Tibial nerve (tissue), 4 donors: ENCODE results near the gene PLEKHS1. TPM values are rescaled to one million over a fixed set of nuclear protein-coding genes. Genes with fewer than 3 reads are reported as not detected.

Source experiments
- DNase-seq, 2 donors: peaks; one replicate each; pipeline ENCODE4 v3.0.0-alpha.2; 2019; ENCODE audit warnings: low spot score in 2 of 2
- H3K27ac ChIP-seq, 4 donors: fragments of 200-600 bp; sonication (generic) in 3 of 4; one replicate each; pipeline ENCODE4 v1.5.1; 2017 to 2019; ENCODE audit warnings: mild to moderate bottlenecking in 1 of 4
- H3K27me3 ChIP-seq, 2 donors: fragments of 200-600 bp; sonication (generic) in 1 of 2; one replicate each; pipeline versions ENCODE4 v1.5.1 to v1.6.0; 2017 to 2019
- H3K36me3 ChIP-seq, 3 donors: fragments of 200-600 bp; sonication (generic); one replicate each; pipeline ENCODE4 v1.5.1; 2018 to 2019
- H3K4me1 ChIP-seq, 4 donors: fragments of 200-600 bp; sonication (generic) in 3 of 4; one replicate each; pipeline ENCODE4 v1.5.1; 2017 to 2019
- H3K4me3 ChIP-seq, 4 donors: fragments of 200-600 bp; sonication (generic) in 3 of 4; one replicate each; pipeline ENCODE4 v1.5.1; 2017 to 2019; ENCODE audit warnings: mild to moderate bottlenecking in 1 of 4, moderate library complexity in 1 of 4
- H3K9me3 ChIP-seq, 4 donors: fragments of 200-600 bp; sonication (generic) in 3 of 4; one replicate each; pipeline ENCODE4 v1.5.1; 2017 to 2019
- CTCF ChIP-seq, 5 experiments: fragments of 200-600 bp in 3 of 5; fragments of 450-650 bp in 2 of 5; sonication (generic) in 3 of 5; IDR thresholded peaks; one replicate each; pipeline ENCODE4 v1.5.1; 2016 to 2019; ENCODE audit warnings: antibody characterized with exemption in 5 of 5, mild to moderate bottlenecking in 3 of 5, moderate library complexity in 2 of 5
- EP300 ChIP-seq, 2 donors: sonication (generic); formaldehyde crosslinking; IDR thresholded peaks; one replicate each; pipeline ENCODE4 v1.6.1; 2017; ENCODE audit warnings: antibody characterized with exemption in 2 of 2, mild to moderate bottlenecking in 1 of 2
- POLR2A ChIP-seq, 2 donors: fragments of 450-650 bp; IDR thresholded peaks; one replicate each; pipeline ENCODE4 v1.6.1; 2017; ENCODE audit warnings: antibody characterized with exemption in 2 of 2, mild to moderate bottlenecking in 2 of 2, moderate library complexity in 2 of 2
- WGBS, 2 donors: methylation state at CpG; one replicate each; pipeline ENCODE4 v1.1.5; 2018; 5-methylcytosine and 5-hydroxymethylcytosine counted together
- total RNA-seq, 4 donors: library from RNA; depleted of rRNA; stranded (reverse); fragments of >200 nt; gene quantifications; one replicate each; pipeline ENCODE4 v1.1.0, GENCODE V29; 2016

The PLEKHS1 gene
- not detected for total RNA-seq

GRCh38 chr10:113751181-113751732, at the start of gene PLEKHS1:
PLEKHS1 (plus strand) TSS chr10:113751682; CDS start chr10:113755278, 3,596 bp downstream.
- no peak for DNase-seq

GRCh38 chr10:113704637-113705343, 46.7 kb upstream of the PLEKHS1 start:
- H3K4me1 ChIP-seq, result peaks cover 0 to 36% (median 4%) of the 10 kb centered on the region in 4 donors
- no peaks in the 10 kb centered on the region for H3K9me3 ChIP-seq
- H3K27me3 ChIP-seq, result no peaks in the 10 kb centered on the region
- TF ChIP-seq EP300 (IDR thresholded peaks at IDR 0.05) (no peak), CTCF (IDR thresholded peaks at IDR 0.05) (peak; percentile 41 to 58 (median 51)), POLR2A (IDR thresholded peaks at IDR 0.05) (no peak)
- peaks cover 0 to 22% (median 0%) of the 10 kb centered on the region in 3 donors for H3K36me3 ChIP-seq
- DNase-seq, result peak in 1 of 2 donors; percentile 23
- H3K4me3 ChIP-seq, result no peak overlapping the region
- H3K27ac ChIP-seq, result no peak overlapping the region
- whole genome bisulfite sequencing, 2 donors, result 38 to 52% methylated on average over 6 of the region's 6 CpGs

More at GRCh38 chr10:113751181-113751732, at the start of gene PLEKHS1:
- TF ChIP-seq CTCF (IDR thresholded peaks at IDR 0.05), result no peak
- H3K4me1 ChIP-seq, result no peaks in the 10 kb centered on the region
- H3K27ac ChIP-seq, result peak within 1 kb of the TSS in 1 of 4 donors; percentile 21
- H3K9me3 ChIP-seq, result no peaks in the 10 kb centered on the region
- WGBS, 2 donors, result 51 to 73% methylated on average over 3 of the region's 3 CpGs
- H3K36me3 ChIP-seq, result no peaks in the 10 kb centered on the region
- no peak within 1 kb of the TSS for H3K4me3 ChIP-seq
- H3K27me3 ChIP-seq, result no peaks in the 10 kb centered on the region

DNA sequence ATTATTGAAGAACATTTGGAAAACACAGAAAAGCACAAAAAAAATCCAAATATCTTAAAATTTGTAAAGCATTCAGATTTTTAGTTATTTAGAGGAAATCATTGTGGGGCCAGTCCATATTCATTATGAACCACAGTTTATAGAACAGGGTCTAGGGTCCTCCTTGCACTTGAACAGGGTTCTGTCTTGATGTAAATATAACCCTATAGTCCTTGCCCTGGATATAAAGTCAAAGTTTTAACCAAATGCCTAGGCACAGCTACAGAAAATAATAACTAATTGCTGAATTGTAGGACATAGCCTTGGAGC, 46.2 kb upstream of the PLEKHS1 start:
- no peak overlapping the region for H3K27ac ChIP-seq
- H3K4me1 ChIP-seq, result peaks cover 0 to 40% (median 4%) of the 10 kb centered on the region in 4 donors
- no peak overlapping the region for H3K4me3 ChIP-seq
- H3K27me3 ChIP-seq, result no peaks in the 10 kb centered on the region
- H3K36me3 ChIP-seq, result peaks cover 0 to 22% (median 0%) of the 10 kb centered on the region in 3 donors
- H3K9me3 ChIP-seq, result no peaks in the 10 kb centered on the region
- TF ChIP-seq EP300 (IDR thresholded peaks at IDR 0.05) (no peak), CTCF (IDR thresholded peaks at IDR 0.05) (no peak), POLR2A (IDR thresholded peaks at IDR 0.05) (no peak)
- no peak for DNase-seq

DNA sequence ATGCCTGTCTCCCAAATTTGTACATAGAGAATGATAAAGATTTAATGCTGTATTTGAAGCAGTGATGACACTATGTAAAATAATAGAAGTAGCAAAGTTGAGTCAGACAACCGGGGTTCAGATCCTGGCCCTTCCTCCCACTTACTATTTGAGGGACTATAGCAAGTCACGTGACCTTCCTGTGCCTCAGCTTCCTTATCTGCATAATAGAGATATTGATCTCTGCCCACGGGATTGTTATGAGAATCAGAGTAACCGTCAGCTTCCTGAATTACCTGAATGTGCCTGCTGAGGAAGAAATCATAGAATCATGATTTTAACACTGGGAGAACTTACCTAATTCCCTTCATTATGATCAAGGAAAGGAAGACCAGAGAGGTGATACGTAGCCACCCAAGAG, 44.9 kb upstream of the PLEKHS1 start:
- H3K36me3 ChIP-seq, result peaks cover 0 to 24% (median 0%) of the 10 kb centered on the region in 3 donors
- peaks cover 0 to 51% (median 4%) of the 10 kb centered on the region in 4 donors for H3K4me1 ChIP-seq
- no peak for TF ChIP-seq EP300 (IDR thresholded peaks at IDR 0.05)
- no peak for TF ChIP-seq CTCF (IDR thresholded peaks at IDR 0.05)
- no peak for TF ChIP-seq POLR2A (IDR thresholded peaks at IDR 0.05)
- no peak overlapping the region for H3K27ac ChIP-seq
- H3K27me3 ChIP-seq, result no peaks in the 10 kb centered on the region
- no peak overlapping the region for H3K4me3 ChIP-seq
- H3K9me3 ChIP-seq, result no peaks in the 10 kb centered on the region
- WGBS, 2 donors, result 64 to 69% methylated on average over 5 of the region's 5 CpGs
- DNase-seq, result no peak

DNA sequence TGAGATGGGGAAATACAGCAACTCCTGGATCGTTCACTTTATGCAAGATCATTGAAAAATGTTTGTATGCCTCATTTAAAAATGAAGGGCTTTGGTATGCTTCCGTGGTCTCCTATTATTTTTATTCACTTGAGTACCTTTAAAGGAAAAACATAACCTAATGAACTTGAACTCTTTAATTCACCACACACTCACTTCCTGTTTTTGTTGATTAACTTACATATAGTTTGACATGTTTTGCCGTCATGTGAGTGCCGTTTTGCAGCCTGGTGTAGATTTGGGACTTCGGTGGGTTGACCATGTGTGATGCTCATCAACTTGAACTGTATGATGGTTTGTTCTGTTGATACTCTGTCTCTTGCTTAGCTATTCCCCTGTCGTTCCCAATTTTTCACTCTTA, 42.8 kb upstream of the PLEKHS1 start:
- 86 to 91% methylated on average over 6 of the region's 6 CpGs for WGBS, 2 donors

More for the DNA sequence above, 42.8 kb upstream of the PLEKHS1 start:
- DNase-seq, result no peak
- Histone ChIP-seq H3K4me3 (no peak overlapping the region), H3K4me1 (peaks cover 0 to 55% (median 4%) of the 10 kb centered on the region in 4 donors), H3K27ac (no peak overlapping the region), H3K36me3 (peaks cover 0 to 17% (median 0%) of the 10 kb centered on the region in 3 donors), H3K27me3 (no peaks in the 10 kb centered on the region), H3K9me3 (no peaks in the 10 kb centered on the region)
- TF ChIP-seq POLR2A (IDR thresholded peaks at IDR 0.05), result no peak
- TF ChIP-seq EP300 (IDR thresholded peaks at IDR 0.05), result no peak
- no peak for TF ChIP-seq CTCF (IDR thresholded peaks at IDR 0.05)
